Caco-2 (cell line): Measurements from ENCODE around the gene TEX30. TPM values are rescaled to one million over a fixed set of nuclear protein-coding genes. Genes with fewer than 3 reads are reported as not detected.

Source experiments
- BruUV-seq: library from RNA; stranded (reverse); fragments of 400-500 nt; replicated peaks from 2 replicates; lab custom pipeline; 2021; lab: Mats Ljungman, UMichigan
- CTCF ChIA-PET: fragments of 300-600 bp; sonication (Branson Sonifier 250); formaldehyde crosslinking; loops from one replicate; lab custom pipeline; 2022; ENCODE audit warnings: antibody characterized with exemption; lab: Charles Lee
- POLR2A ChIA-PET: fragments of 300-600 bp; sonication (Branson Sonifier 250); formaldehyde crosslinking; loops from one replicate; lab custom pipeline; 2022; ENCODE audit warnings: antibody characterized with exemption; lab: Charles Lee
- DNase-seq, 2 experiments: peaks; one replicate each; pipeline versions ENCODE4 v3.0.0 to v3.0.0-alpha.2; 2020 to 2022
- H3K27me3 ChIP-seq: replicated peaks from 2 replicates; pipeline ENCODE4 v1.6.0; 2011; ENCODE audit warnings: low read length; ENCODE audit not compliant: control insufficient read depth, insufficient read depth
- H3K36me3 ChIP-seq: 2 replicates; pipeline ENCODE4 v1.5.1; 2011; ENCODE audit warnings: low read length; ENCODE audit not compliant: control insufficient read depth, insufficient read depth
- H3K4me1 ChIP-seq: fragments of 250-450 bp; sonication (Bioruptor Pico); 2 replicates; pipeline ENCODE4 v1.5.1; 2020; ENCODE audit warnings: mild to moderate bottlenecking
- H3K4me3 ChIP-seq: 2 replicates; pipeline ENCODE4 v1.5.1; 2011; ENCODE audit warnings: low read depth, mild to moderate bottlenecking, control low read depth, low read length
- H3K9me3 ChIP-seq: fragments of 250-450 bp; sonication (Bioruptor Pico); 2 replicates; pipeline ENCODE4 v1.5.1; 2020; ENCODE audit warnings: mild to moderate bottlenecking, moderate library complexity
- H3K27ac Mint-ChIP-seq: one replicate; pipeline ENCODE4 v1.8.0; 2022; ENCODE audit warnings: mixed read lengths; ENCODE audit not compliant: unreplicated experiment
- H3K27me3 Mint-ChIP-seq: one replicate; pipeline ENCODE4 v1.8.0; 2022; ENCODE audit warnings: mixed read lengths; ENCODE audit not compliant: insufficient read depth, unreplicated experiment
- H3K36me3 Mint-ChIP-seq: one replicate; pipeline ENCODE4 v1.8.0; 2022; ENCODE audit warnings: mild to moderate bottlenecking, mixed read lengths; ENCODE audit not compliant: insufficient read depth, unreplicated experiment
- H3K4me1 Mint-ChIP-seq: one replicate; pipeline ENCODE4 v1.8.0; 2022; ENCODE audit warnings: low read depth, mixed read lengths; ENCODE audit not compliant: unreplicated experiment
- H3K4me3 Mint-ChIP-seq: one replicate; pipeline ENCODE4 v1.8.0; 2022; ENCODE audit warnings: mild to moderate bottlenecking, moderate library complexity, mixed read lengths; ENCODE audit not compliant: unreplicated experiment
- H3K9me3 Mint-ChIP-seq: one replicate; pipeline ENCODE4 v1.8.0; 2022; ENCODE audit warnings: mixed read lengths; ENCODE audit not compliant: unreplicated experiment
- intact Hi-C: fragments of 100-400 bp; cut with micrococcal nuclease; formaldehyde crosslinking; loops from one replicate; pipeline ENCODE4 v1.10.0; 2022; ENCODE audit not compliant: unreplicated experiment
- total RNA-seq: library from RNA; stranded (reverse); gene quantifications from 2 replicates; pipeline ENCODE4 v1.2.3, GENCODE V29; 2022
- TF ChIP-seq, protein P1 (sequence below), 2 experiments: fragments of 200-600 bp in 1 of 2; IDR thresholded peaks; 1 replicate in 1 of 2; 2 replicates in 1 of 2; pipeline versions ENCODE4 v1.5.1 to v1.8.0; 2011 to 2022; ENCODE audit warnings: antibody characterized with exemption in 1 of 2, control low read depth in 1 of 2, inconsistent platforms in 1 of 2, low read depth in 1 of 2, low read length in 1 of 2, mild to moderate bottlenecking in 1 of 2, moderate library complexity in 1 of 2; ENCODE audit not compliant: insufficient read depth in 1 of 2, severe bottlenecking in 1 of 2, unreplicated experiment in 1 of 2

Gene TEX30
- total RNA-seq, 1 experiment from 2014 or later: 30.4 TPM

DNA sequence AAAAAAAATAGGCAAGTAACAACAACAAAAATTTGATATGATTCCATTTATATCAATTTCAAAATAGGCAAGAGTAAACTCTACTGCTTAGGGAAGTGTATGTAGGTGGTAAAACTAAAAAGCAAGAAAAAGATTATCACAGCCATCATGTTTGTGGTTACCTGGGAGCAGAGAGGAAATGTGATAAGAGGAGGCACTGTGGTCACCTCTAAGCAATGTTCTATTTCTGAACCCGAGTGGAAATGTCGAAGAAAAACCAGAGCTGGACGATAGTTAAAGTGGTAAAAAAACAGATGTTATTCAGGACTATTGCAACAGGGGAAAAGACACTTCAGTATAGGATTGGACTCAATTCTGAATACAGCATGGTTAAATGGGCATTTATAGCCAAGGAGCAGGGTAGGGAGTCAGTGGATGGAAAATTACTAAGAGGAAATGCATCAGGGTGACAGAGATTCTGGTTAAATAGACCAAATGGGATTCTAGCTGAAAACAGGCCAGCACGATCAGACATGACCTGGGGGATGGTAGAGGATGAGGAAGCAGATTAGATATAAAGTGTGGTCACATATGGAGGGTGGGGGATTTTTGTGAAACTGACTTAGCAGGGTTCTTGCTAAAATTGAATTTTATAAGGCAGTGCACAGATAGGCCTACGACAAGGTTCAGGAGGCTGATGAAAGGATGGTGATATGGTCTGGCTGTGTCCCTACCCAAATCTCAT, 6.0 kb upstream of the TEX30 start:
- TF ChIP-seq, protein P1, sequence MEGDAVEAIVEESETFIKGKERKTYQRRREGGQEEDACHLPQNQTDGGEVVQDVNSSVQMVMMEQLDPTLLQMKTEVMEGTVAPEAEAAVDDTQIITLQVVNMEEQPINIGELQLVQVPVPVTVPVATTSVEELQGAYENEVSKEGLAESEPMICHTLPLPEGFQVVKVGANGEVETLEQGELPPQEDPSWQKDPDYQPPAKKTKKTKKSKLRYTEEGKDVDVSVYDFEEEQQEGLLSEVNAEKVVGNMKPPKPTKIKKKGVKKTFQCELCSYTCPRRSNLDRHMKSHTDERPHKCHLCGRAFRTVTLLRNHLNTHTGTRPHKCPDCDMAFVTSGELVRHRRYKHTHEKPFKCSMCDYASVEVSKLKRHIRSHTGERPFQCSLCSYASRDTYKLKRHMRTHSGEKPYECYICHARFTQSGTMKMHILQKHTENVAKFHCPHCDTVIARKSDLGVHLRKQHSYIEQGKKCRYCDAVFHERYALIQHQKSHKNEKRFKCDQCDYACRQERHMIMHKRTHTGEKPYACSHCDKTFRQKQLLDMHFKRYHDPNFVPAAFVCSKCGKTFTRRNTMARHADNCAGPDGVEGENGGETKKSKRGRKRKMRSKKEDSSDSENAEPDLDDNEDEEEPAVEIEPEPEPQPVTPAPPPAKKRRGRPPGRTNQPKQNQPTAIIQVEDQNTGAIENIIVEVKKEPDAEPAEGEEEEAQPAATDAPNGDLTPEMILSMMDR (IDR thresholded peaks at IDR 0.05; ENCODE audit: insufficient read depth in 1 of 2, low read depth in 1 of 2, low read length in 1 of 2, severe bottlenecking in 1 of 2, unreplicated experiment in 1 of 2): no peak
- no peak overlapping the region for H3K27ac Mint-ChIP-seq
- POLR2A ChIA-PET: no interaction called here
- no peak overlapping the region for H3K4me3 Mint-ChIP-seq
- BruUV-seq: no TSS peak
- CTCF ChIA-PET: no interaction called here
- no peaks in the 10 kb centered on the region for H3K36me3 Mint-ChIP-seq
- intact Hi-C loops: no loop called here
- Histone ChIP-seq H3K4me1 (no peaks in the 10 kb centered on the region), H3K36me3 (no peaks in the 10 kb centered on the region), H3K4me3 (no peak overlapping the region), H3K9me3 (no peaks in the 10 kb centered on the region; the same call in 1 of the 2 replicates), H3K27me3 (no peaks in the 10 kb centered on the region)
- H3K9me3 Mint-ChIP-seq: peaks cover 9% of the 10 kb centered on the region
- H3K4me1 Mint-ChIP-seq: no peaks in the 10 kb centered on the region
- no peaks in the 10 kb centered on the region for H3K27me3 Mint-ChIP-seq
- no peak for DNase-seq

DNA sequence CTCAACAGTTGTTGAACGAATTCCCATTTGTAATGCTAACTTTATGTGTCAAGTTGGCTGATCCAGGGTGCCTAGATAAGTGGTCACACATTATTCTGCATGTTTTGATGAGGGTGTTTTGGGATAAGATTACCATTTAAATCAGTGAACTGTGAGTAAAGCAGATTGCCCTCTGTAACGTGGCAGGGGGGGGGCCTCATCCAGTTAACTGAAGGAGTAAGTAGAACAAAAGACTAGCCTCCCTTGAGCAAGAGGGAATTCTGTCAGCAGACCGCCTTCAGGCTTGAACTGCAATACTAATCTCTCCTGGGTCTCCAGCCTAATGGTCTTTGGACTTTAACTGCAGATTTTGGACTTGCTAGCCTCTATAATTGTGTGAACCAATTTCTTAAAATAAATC, 4.2 kb upstream of the TEX30 start:
- Mint-ChIP-seq H3K36me3 (no peaks in the 10 kb centered on the region), H3K4me1 (no peaks in the 10 kb centered on the region), H3K27ac (no peak overlapping the region), H3K27me3 (no peaks in the 10 kb centered on the region), H3K9me3 (peaks cover 9% of the 10 kb centered on the region), H3K4me3 (no peak overlapping the region)
- Histone ChIP-seq H3K4me1 (no peaks in the 10 kb centered on the region; the same call in 1 of the 2 replicates), H3K9me3 (no peaks in the 10 kb centered on the region; the same call in 1 of the 2 replicates), H3K27me3 (no peaks in the 10 kb centered on the region), H3K4me3 (no peak overlapping the region), H3K36me3 (no peaks in the 10 kb centered on the region)
- intact Hi-C loops: no loop called here
- ChIA-PET CTCF (no interaction called here), POLR2A (no interaction called here)
- TF ChIP-seq, protein P1 (IDR thresholded peaks at IDR 0.05; ENCODE audit: insufficient read depth in 1 of 2, low read depth in 1 of 2, low read length in 1 of 2, severe bottlenecking in 1 of 2, unreplicated experiment in 1 of 2): no peak
- no TSS peak for BruUV-seq
- DNase-seq: no peak

DNA sequence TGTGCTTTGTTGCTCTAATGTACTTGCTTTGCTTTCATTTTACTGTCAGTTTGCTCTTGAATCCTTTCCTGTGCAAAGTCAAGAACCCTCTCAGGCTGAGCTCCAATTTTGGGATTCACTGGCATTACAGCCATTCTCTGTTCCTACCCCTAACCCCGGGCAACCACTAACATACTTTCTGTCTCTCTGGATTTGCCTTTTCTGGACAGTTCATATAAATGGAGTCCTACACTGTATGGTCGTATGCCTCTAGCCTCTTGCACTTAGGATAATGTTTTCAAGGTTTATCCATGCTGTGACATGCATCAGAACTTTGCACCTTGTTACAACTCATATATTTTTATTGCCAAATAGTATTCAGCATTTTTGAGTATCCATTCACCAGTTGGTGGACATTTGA, 2.7 kb upstream of the TEX30 start:
- Mint-ChIP-seq H3K4me3 (no peak overlapping the region), H3K27ac (no peak overlapping the region), H3K9me3 (peaks cover 6% of the 10 kb centered on the region), H3K4me1 (peaks cover 14% of the 10 kb centered on the region), H3K27me3 (no peaks in the 10 kb centered on the region), H3K36me3 (no peaks in the 10 kb centered on the region)
- CTCF ChIA-PET: no interaction called here
- no peak for DNase-seq
- Histone ChIP-seq H3K4me1 (peaks cover 2% of the 10 kb centered on the region), H3K27me3 (no peaks in the 10 kb centered on the region), H3K36me3 (no peaks in the 10 kb centered on the region), H3K4me3 (no peak overlapping the region), H3K9me3 (no peaks in the 10 kb centered on the region)
- POLR2A ChIA-PET: no interaction called here
- no TSS peak for BruUV-seq
- intact Hi-C loops: no loop called here
- TF ChIP-seq, protein P1 (IDR thresholded peaks at IDR 0.05; ENCODE audit: insufficient read depth in 1 of 2, low read depth in 1 of 2, low read length in 1 of 2, severe bottlenecking in 1 of 2, unreplicated experiment in 1 of 2): no peak
